T-helper 2 cell treated with Interferon-gamma antibody and Interleukin-4, amounts not matched to agents 5 μg/mL and 100 μg/mL, for 36 hours (primary cell): ENCODE measurements around the gene SCGB3A1.

Source experiments
- DNase-seq: peaks from one replicate; pipeline ENCODE4 v3.0.0; 2021; ENCODE audit warnings: low spot score
- H3K27ac Mint-ChIP-seq: one replicate; pipeline ENCODE4 v1.8.0; 2021; ENCODE audit warnings: mild to moderate bottlenecking, mixed read lengths
- H3K27me3 Mint-ChIP-seq: one replicate; pipeline ENCODE4 v1.8.0; 2021; ENCODE audit warnings: low read depth, mixed read lengths
- H3K36me3 Mint-ChIP-seq: one replicate; pipeline ENCODE4 v1.8.0; 2021; ENCODE audit warnings: low read depth, mixed read lengths
- H3K4me1 Mint-ChIP-seq: one replicate; pipeline ENCODE4 v1.8.0; 2021; ENCODE audit warnings: low read depth, mixed read lengths
- H3K4me3 Mint-ChIP-seq: one replicate; pipeline ENCODE4 v1.8.0; 2022; ENCODE audit warnings: mild to moderate bottlenecking, moderate library complexity, mixed read lengths
- H3K9me3 Mint-ChIP-seq: one replicate; pipeline ENCODE4 v1.8.0; 2021; ENCODE audit warnings: mixed read lengths

The SCGB3A1 gene

GRCh38 chr5:180618829-180619562 lies 27.7 kb upstream of the SCGB3A1 start:
- peak; percentile 39 for DNase-seq
- Mint-ChIP-seq H3K4me1 (peaks cover 3% of the 10 kb centered on the region), H3K27ac (no peak overlapping the region), H3K4me3 (no peak overlapping the region), H3K9me3 (no peaks in the 10 kb centered on the region), H3K36me3 (no peaks in the 10 kb centered on the region), H3K27me3 (no peaks in the 10 kb centered on the region)

GRCh38 chr5:180618487-180618828 lies 27.2 kb upstream of the SCGB3A1 start:
- no peak for DNase-seq
- Mint-ChIP-seq H3K36me3 (no peaks in the 10 kb centered on the region), H3K27ac (no peak overlapping the region), H3K4me1 (no peaks in the 10 kb centered on the region), H3K27me3 (no peaks in the 10 kb centered on the region), H3K4me3 (no peak overlapping the region), H3K9me3 (no peaks in the 10 kb centered on the region)

GRCh38 chr5:180613814-180614188 lies 22.5 kb upstream of the SCGB3A1 start:
- DNase-seq: no peak
- Mint-ChIP-seq H3K9me3 (no peaks in the 10 kb centered on the region), H3K27me3 (no peaks in the 10 kb centered on the region), H3K4me3 (no peak overlapping the region), H3K27ac (no peak overlapping the region), H3K4me1 (no peaks in the 10 kb centered on the region), H3K36me3 (no peaks in the 10 kb centered on the region)

GRCh38 chr5:180613188-180613813 lies 22.0 kb upstream of the SCGB3A1 start:
- Mint-ChIP-seq H3K4me1 (peaks cover under 1% of the 10 kb centered on the region), H3K27ac (no peak overlapping the region), H3K4me3 (no peak overlapping the region), H3K36me3 (no peaks in the 10 kb centered on the region), H3K27me3 (no peaks in the 10 kb centered on the region), H3K9me3 (no peaks in the 10 kb centered on the region)
- no peak for DNase-seq

- Mint-ChIP-seq H3K4me3 (no peak overlapping the region), H3K36me3 (no peaks in the 10 kb centered on the region), H3K27ac (no peak overlapping the region), H3K9me3 (no peaks in the 10 kb centered on the region), H3K27me3 (no peaks in the 10 kb centered on the region), H3K4me1 (peaks cover 5% of the 10 kb centered on the region)
- no peak for DNase-seq
Measured at GRCh38 chr5:180612683-180613082, 21.4 kb upstream of the SCGB3A1 start.

GRCh38 chr5:180611140-180611850 lies 20.0 kb upstream of the SCGB3A1 start:
- no peak overlapping the region for H3K27ac Mint-ChIP-seq
- no peaks in the 10 kb centered on the region for H3K27me3 Mint-ChIP-seq
- peaks cover 5% of the 10 kb centered on the region for H3K4me1 Mint-ChIP-seq
- no peaks in the 10 kb centered on the region for H3K36me3 Mint-ChIP-seq
- no peaks in the 10 kb centered on the region for H3K9me3 Mint-ChIP-seq
- no peak for DNase-seq
- H3K4me3 Mint-ChIP-seq: no peak overlapping the region

GRCh38 chr5:180609817-180610550 lies 18.7 kb upstream of the SCGB3A1 start:
- Mint-ChIP-seq H3K4me1 (peaks cover 5% of the 10 kb centered on the region), H3K27ac (no peak overlapping the region), H3K9me3 (no peaks in the 10 kb centered on the region), H3K27me3 (no peaks in the 10 kb centered on the region), H3K4me3 (no peak overlapping the region), H3K36me3 (no peaks in the 10 kb centered on the region)
- no peak for DNase-seq

- H3K36me3 Mint-ChIP-seq: no peaks in the 10 kb centered on the region
- H3K4me3 Mint-ChIP-seq: no peak overlapping the region
- H3K27me3 Mint-ChIP-seq: no peaks in the 10 kb centered on the region
- H3K4me1 Mint-ChIP-seq: peaks cover 5% of the 10 kb centered on the region
- H3K9me3 Mint-ChIP-seq: no peaks in the 10 kb centered on the region
- DNase-seq: no peak
- H3K27ac Mint-ChIP-seq: no peak overlapping the region
Measured at GRCh38 chr5:180609386-180609785, 18.1 kb upstream of the SCGB3A1 start.

GRCh38 chr5:180608572-180609310 lies 17.4 kb upstream of the SCGB3A1 start:
- Mint-ChIP-seq H3K4me1 (peaks cover 5% of the 10 kb centered on the region), H3K9me3 (no peaks in the 10 kb centered on the region), H3K27ac (no peak overlapping the region), H3K4me3 (no peak overlapping the region), H3K36me3 (no peaks in the 10 kb centered on the region), H3K27me3 (no peaks in the 10 kb centered on the region)
- DNase-seq: no peak

- DNase-seq: no peak
- Mint-ChIP-seq H3K4me1 (peaks cover 5% of the 10 kb centered on the region), H3K4me3 (no peak overlapping the region), H3K36me3 (no peaks in the 10 kb centered on the region), H3K9me3 (no peaks in the 10 kb centered on the region), H3K27me3 (no peaks in the 10 kb centered on the region), H3K27ac (no peak overlapping the region)
Measured at GRCh38 chr5:180607861-180608571, 16.7 kb upstream of the SCGB3A1 start.

- no peak overlapping the region for H3K27ac Mint-ChIP-seq
- no peak for DNase-seq
Measured at GRCh38 chr5:180606215-180606785, 15.0 kb upstream of the SCGB3A1 start.

GRCh38 chr5:180605554-180606214 lies 14.4 kb upstream of the SCGB3A1 start:
- peaks cover 5% of the 10 kb centered on the region for H3K4me1 Mint-ChIP-seq
- no peaks in the 10 kb centered on the region for H3K9me3 Mint-ChIP-seq
- peak; percentile 46 for DNase-seq
- no peaks in the 10 kb centered on the region for H3K27me3 Mint-ChIP-seq
- no peak overlapping the region for H3K4me3 Mint-ChIP-seq
- no peaks in the 10 kb centered on the region for H3K36me3 Mint-ChIP-seq
- no peak overlapping the region for H3K27ac Mint-ChIP-seq

More at GRCh38 chr5:180606215-180606785, 15.0 kb upstream of the SCGB3A1 start:
- Mint-ChIP-seq H3K4me1 (peaks cover 5% of the 10 kb centered on the region), H3K27me3 (no peaks in the 10 kb centered on the region), H3K36me3 (no peaks in the 10 kb centered on the region), H3K9me3 (no peaks in the 10 kb centered on the region), H3K4me3 (no peak overlapping the region)
